Embryonic facial prominence (tissue), 1 donor: ENCODE data around the gene KDM1B.

ENCODE experiments used
- DNase-seq: peaks from one replicate; pipeline ENCODE4 v3.0.0-alpha.2; 2016; ENCODE audit errors: extremely low spot score

Gene KDM1B

DNA sequence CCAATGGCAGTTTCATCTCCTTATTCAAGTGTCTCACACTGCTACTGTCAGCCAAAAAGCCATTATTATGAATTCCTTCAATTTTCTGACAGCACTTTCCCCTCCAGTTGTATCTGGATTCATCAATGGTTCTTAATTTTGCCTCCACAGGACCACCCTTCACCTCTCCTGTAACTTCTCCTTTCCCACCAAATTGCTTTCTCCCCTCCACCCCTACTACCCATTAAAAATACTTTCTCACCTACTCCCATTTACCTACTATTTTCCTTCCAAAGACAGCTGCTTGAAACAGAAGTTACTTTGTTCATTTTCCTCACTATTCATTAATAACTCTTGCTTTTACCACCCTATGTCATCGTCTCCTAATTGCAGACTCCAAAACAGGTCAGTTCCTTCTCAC lies 79.3 kb downstream of the KDM1B start:
- DNase-seq = no peak

DNA sequence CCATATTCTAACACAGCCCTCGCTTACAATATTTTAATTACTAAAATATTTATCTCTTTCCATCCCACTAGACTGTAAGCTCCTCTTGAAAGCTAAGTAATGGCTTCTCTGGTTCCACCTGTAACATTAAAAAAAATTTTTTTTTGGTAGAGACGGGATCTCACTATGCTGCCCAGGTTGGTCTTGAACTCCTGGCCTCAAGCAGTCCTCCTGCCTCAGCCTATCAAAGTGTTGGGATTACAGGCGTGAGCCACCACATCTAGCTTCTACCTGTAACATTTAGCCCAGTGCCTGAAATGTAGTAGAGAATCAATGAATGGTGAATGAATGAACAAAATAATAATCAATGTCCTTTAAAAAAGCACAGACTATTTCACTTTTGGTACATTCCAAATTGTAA lies 80.3 kb downstream of the KDM1B start:
- DNase-seq = no peak

DNA sequence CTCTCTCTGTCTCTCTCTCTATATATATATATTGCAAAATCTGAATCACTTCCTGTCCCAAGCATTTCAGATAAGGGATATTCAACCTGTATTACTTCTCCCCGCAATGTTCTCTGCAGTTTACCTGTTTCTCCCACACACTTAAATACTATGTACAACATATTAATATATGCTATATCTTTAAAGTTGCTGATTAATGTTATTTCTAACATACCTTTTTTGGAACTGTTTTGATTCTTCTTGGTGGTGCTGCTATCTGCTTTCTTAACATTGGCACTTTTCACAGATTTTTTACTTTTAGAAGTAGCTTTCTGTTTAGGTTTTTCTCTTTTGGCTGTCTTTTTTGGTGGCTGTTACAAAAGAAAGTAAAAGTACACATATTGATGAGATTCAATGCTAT lies 81.9 kb downstream of the KDM1B start:
- DNase-seq = no peak

DNA sequence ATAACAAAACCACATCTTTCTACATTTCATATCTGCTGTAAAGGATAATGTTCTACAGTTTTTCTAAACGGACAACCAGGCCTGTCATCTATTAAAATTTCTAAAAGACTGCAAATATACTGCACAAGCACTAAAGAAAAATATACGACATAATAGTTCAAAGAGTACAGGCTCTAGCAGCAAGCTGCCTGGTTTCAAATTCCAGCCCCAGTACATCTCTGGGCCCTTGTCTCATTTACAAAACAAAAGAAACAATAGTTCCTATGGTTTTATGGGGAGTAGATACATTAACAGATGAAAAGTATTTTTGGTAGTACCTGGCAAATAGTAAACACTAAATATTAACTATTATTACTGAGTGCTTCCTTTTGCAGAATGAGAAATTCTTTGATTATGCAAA lies 85.0 kb downstream of the KDM1B start:
- DNase-seq = no peak

DNA sequence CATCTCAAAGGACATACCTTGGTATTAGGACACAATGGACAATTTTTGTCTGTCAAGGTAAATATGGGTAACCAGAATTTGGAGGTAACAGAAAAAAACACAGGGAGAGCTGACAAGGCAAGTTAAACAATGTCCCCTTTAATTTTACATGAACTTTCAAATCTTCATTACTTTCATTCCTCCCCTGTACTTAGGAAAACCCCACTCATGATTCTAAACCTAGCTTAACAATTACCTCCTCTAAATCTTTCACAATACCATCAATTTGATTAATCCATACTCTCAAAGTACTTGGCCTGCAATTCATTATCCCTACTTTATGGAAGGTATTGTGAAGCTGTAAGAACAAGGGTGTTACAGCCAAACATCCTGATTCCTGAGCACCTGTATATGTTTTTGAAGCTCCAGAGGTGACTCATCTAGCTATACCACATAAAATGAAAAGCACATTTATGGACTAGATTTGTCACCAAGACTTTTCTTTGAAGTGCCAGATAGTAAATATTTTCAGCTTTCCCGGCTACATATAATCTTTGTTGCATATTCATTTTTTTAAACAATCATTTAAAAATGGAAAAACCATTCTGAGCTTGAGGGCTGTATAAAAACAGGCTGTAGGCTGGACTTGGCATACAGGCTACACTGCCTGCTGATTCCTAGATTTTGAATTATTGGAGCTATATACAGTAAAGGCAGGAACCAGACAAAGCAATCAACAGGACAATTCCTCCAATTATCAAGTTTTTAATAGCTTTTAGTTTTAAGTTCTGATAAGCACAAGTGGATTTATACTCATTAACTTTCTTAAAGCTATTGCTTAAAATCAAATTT lies 86.2 kb downstream of the KDM1B start:
- DNase-seq = no peak

DNA sequence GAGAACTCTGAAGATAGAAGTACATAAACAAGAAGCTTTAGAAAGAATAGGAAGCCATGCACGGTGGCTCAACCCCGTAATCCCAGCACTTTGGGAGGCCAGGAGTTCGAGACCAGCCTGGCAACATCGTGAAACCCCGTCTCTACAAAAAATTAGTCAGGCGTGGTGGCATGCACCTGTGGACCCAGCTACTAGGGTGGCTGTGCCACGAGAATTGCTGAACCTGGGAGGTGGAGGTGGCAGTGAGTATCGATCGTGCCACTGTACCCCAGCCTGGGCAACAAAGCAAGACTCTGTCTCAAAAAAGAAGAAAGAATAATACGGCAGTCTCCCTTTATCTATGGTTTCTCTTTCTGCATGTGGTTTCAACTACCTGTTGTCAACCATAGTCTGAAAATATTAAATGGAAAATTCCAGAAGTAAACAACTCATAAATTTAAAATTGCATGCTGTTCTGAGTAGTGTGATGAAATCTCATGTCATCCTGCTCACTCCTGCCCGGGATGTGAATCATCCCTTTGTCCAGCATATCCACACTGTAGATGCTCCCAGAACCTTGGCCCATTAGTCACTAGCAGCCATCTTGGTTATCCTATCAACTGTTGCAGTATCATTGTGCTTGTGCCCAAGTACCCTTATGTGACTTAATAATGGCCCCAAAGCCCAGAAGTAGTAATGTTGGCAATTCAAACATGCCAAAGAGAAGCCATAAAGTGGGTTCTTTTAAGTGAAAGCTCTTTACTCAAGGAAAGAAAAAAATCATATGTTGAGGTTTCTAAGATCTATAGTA lies 87.0 kb downstream of the KDM1B start:
- DNase-seq = no peak

DNA sequence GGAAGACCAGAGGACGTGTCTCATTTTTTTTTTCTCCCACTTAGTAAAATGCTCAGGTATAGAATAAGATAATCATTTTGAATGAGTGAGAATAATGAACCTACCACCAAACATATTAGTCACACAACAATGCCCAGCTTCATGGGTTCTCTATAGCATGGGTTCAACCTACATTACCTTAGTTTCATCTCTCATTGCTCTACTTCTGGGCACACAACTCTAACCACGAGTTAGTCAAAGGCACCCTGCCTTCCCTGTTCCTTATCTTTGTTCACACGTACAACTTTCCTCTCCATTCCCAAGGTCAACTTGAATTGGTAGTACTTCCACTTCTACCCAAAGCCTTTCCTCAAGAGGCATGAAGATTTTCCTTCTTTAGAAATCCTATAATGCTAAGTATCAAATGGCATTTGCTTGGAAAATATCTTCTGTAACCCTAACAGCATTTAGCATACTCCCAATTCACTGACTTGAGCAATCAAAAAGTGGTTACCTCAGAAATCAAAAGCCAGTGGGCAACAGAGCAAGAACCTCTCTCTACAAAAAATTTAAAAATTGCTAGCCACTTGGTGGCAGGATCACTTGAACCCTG lies 88.2 kb downstream of the KDM1B start:
- no peak for DNase-seq

DNA sequence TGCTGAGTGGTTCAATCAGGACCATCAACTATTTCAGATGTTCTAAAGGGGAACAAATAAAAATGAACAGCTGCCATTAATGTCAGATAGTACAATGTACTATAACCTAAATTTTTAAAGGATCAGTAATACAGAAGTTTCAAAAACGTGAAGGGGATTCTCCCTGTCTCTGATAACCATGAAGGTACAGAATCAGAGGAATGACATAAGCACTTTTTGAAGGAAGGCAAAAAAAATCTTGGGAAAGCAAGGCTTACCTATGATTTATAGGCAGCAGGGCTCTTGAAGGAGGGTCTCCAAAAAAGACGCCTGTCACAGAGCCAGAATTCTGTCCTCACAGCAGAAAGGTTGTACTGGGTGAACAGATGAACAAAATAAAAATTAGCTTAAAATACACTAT lies 89.0 kb downstream of the KDM1B start:
- no peak for DNase-seq

DNA sequence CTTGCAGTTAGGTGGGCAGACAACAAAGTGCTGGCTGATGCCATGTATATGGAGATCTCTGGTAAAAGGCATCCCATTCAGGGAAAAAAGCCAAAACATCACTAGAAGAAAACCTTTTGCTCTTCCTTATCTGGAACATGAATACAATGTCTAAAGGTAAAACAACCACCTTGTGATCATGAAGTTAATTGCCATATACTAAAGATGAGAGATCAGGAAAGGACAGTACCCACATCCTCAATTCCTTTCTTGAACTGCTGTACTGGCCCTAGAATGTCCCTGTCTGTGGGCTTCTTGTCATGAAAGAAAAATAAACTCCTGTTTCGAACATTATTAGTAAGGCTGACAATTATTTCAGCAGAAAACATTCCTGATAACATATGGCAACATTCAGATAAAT lies 89.9 kb downstream of the KDM1B start:
- DNase-seq = no peak

DNA sequence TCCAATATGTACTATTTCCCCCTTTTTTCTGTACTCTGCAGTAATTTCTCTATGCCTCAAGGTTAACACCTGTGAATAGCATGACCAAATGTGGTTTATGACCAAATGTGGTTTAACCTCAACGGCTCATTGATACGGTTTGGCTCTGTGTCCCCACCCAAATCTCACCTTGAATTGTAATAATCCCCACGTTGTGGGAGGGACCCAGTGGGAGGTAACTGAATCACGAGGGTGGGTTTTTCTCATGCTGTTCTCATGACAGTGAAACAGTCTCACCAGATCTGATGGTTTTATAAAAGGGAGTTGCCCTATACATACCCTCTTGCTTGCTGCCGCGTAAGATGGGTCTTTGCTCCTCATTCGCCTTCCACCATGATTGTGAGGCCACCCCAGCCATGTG lies 90.4 kb downstream of the KDM1B start:
- DNase-seq = no peak

DNA sequence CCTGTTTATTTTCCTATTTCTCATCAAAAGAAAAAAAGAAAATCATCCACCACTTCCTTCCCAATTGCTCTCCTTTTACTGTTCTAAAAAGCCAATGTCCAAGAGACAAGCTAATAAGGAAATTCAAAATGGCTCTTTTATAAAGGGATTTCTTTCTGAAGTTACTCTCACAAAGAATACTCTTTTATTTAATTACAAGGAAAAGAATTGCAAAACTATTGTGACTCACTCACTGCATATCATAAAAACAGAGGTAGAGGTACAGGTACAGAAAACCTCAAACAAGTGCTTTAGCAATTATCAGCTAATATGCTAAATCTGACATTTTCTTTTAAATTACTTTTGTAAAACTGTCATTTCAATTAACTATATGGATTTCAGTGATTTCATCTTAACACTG lies 91.0 kb downstream of the KDM1B start:
- no peak for DNase-seq

DNA sequence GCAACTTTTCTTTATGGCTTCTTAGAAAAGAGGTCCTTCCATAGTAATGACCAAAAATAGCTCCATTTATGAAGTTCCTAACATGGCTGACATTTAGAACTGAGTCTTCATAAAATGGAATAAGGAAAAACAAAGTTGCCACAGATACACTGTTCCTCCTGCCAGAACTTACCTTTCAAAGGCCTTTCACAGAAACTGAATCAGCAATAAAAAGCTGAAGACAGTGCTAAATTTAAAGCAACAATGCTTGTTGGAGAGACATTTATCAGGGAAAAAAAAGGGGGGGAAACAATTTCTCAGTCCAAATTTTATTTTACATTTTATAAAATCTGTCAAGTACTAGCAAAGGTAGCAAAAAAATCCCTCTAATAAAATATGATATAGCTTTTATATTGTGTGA lies 91.8 kb downstream of the KDM1B start:
- DNase-seq = no peak

DNA sequence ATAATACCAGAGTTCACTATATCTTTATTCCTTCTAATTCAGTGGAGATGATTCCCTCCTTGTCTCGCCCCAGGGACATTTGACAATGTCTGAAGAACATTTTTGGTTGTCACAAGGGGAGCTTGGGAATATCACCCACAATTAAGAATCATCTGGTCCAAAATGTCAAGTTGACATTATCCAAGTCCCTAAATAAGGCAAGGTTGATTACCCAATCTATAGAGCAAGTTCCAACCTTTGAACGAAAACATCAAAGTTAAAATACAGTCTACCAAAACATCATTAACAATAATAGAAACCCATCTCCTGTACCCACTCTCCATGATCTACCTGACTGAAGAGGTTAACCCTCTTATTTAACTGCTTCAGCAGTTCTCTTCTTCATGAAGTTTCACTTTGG lies 93.5 kb downstream of the KDM1B start:
- DNase-seq = no peak

DNA sequence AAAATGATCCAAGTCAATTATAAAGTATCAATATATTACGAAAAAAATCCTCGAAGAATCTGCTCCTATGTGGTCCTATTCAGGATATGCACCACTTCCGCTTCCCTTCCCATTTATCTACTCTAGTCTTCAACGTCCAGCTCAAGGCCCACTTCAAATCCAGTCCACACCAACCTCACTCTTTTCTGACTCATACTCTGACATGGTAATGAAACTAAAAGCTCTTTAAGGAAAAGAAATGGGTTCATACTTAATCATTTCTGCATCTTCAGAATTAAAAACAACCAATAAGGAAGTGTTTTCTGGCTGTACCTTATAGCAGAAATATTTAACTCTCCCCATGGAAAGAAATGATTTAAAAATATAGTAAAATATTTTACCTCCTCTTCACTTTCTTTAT lies 94.0 kb downstream of the KDM1B start:
- DNase-seq = no peak

DNA sequence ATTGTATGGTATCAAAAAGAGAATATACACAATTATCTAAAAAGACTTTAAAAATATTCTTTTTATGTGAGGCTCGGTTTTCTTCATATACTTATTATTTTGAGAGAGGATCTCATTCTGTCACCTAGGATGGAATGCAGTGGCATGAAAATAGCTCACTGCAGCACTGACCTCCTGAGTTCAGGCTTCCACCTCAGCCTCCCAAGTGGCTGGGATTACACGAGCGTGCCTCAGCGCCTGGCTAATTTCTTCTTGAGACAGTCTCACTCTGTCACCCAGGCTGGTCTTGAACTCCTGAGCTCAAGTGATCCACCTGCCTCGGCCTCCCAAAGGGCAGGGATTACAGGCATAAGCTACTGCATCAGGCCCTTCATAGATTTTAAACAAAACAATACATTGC lies 98.4 kb downstream of the KDM1B start:
- no peak for DNase-seq

DNA sequence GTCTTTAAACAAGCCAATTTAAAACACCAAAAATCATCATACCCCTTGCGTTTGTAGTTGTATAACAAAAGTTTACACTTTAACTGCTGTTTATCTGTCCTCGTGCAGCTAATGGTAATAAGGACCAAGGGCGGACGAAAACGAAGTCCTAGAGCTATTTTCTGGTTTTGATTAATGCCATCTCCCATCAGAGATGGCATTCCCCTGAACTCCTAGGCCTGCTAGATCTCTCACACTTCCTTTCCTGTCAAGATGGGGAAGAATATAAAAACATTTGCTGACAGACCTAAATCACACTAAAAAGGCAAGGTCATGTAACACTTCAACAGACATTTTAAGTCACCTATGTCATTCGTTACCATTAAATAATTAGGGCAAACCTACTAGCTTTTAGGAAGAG lies 99.6 kb downstream of the KDM1B start:
- no peak for DNase-seq

DNA sequence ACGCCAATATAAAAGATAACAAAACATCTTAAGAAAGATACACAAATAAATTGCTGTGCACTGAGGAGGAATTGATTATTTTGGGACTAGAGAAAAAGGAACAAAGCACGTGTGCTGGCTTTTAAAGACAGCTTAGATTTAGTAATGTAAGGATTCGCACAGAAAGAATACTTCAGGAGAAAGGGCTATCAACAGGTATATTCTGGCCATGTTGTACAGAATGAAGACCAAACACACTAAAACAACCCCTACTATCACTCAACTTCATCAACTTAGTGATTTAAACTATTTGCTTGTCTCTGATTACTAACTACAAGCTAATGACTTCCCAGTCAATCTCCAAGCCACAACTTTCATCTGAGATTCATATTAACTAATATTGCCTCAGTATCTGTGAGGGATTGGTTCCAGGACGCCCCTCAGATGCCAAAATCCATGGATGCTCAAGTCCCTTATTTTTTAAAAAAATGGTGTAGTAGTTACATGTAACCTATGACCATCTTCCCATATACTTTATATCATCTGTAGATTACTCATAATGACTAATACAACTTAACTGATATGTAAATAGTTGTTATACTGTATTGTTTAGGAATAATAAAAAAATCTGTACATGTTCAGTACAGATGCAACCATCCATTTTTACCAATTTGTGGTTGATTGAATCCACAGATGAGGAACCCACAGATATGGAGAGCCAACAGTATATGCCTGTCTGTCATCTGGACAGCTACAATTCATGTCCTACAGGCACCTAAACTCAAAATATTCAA lies 104.6 kb downstream of the KDM1B start:
- no peak for DNase-seq

DNA sequence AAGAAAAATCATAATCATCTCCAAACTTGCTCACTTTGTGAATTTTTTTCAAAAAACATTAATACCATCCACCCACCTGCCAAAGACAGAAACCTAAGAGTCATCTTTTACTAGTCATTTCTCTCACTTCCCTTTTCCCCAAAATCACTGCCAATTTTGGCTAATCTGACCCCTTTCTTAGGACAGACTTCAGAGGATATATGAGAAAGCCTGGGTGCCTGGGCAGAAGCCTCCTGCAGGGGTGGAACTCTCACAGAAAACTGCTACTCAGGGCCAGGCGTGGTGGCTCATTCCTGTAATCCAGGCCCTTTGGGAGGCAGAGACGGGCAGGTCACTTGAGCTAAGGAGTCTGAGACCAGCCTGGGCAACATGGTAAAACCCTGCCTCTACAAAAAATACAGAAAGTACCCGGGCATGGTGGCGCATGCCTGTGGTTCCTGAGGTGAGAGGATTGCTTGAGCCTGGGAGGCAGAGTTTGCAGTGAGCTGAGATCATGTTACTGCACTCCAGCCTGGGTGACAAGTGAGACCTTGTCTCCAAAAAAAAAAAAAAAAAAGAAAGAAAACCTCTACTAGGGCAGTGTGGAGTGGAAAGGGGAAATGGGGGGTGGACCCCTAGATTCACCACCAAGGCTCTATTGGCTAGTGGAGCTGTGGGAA lies 105.4 kb downstream of the KDM1B start:
- DNase-seq = no peak

DNA sequence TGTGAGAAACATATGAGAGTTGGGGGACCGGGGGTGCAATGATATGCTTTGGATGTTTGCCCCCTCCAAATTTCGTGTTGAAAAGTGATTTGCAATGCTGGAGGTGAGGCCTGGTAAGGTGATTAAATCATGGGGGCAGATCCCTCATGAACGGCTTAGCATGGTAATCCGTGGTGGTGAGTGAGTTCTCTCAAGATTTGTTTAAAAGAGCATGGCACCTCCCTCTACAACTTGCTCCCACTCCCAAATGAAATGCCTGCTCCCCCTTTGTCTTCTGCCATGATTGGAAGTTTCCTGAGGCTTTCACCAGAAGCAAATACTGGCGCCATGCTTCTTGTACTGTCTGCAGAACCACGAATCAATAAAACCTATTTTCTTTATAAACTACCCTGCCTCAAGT lies 106.7 kb downstream of the KDM1B start:
- DNase-seq = no peak

DNA sequence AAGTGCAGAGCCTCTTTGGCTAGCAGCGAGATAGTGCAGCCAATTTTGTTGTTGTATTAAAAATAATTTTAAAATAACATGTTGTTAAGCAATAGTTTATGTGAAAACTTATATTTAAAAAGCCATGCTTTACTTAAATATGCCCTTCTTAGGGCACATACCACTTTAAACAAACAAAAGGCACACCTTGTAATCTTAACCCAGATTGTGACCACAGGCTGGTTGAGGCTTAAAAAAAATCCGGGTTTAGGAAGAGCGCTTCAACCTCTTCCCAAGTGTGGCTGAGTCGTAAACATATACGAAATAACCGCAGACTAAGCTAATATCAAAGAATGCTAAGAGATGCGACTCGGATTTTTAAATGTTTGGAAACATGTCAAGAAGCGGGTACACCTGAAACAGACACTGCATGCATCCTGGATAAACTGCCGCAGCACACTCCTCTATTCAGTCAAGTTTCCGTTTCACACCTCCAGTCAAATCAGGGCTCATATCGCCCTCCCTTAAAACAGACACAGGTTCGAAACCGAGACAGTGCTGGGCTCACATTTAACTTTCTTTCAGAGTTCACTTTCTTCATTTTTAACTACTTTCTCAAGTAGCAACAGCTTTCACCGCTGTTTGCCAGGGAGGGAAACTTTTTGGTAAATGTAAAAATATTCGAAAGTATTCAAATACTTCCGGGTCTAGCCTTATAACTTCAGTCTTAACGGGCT lies 107.6 kb downstream of the KDM1B start:
- DNase-seq = no peak
